Tibial nerve (tissue), 4 donors: ENCODE data around the gene ATP8B1. TPM values are rescaled to one million over a fixed set of nuclear protein-coding genes. Genes with fewer than 3 reads are reported as not detected.
A peak's percentile ranks its signal among the peaks of the same experiment; 100 is the strongest.

Source experiments
- DNase-seq, 2 donors: peaks; one replicate each; pipeline ENCODE4 v3.0.0-alpha.2; 2019; ENCODE audit warnings: low spot score in 2 of 2
- H3K27ac ChIP-seq, 4 donors: fragments of 200-600 bp; sonication (generic) in 3 of 4; one replicate each; pipeline ENCODE4 v1.5.1; 2017 to 2019; ENCODE audit warnings: mild to moderate bottlenecking in 1 of 4
- H3K27me3 ChIP-seq, 2 donors: fragments of 200-600 bp; sonication (generic) in 1 of 2; one replicate each; pipeline versions ENCODE4 v1.5.1 to v1.6.0; 2017 to 2019
- H3K36me3 ChIP-seq, 3 donors: fragments of 200-600 bp; sonication (generic); one replicate each; pipeline ENCODE4 v1.5.1; 2018 to 2019
- H3K4me1 ChIP-seq, 4 donors: fragments of 200-600 bp; sonication (generic) in 3 of 4; one replicate each; pipeline ENCODE4 v1.5.1; 2017 to 2019
- H3K4me3 ChIP-seq, 4 donors: fragments of 200-600 bp; sonication (generic) in 3 of 4; one replicate each; pipeline ENCODE4 v1.5.1; 2017 to 2019; ENCODE audit warnings: mild to moderate bottlenecking in 1 of 4, moderate library complexity in 1 of 4
- H3K9me3 ChIP-seq, 4 donors: fragments of 200-600 bp; sonication (generic) in 3 of 4; one replicate each; pipeline ENCODE4 v1.5.1; 2017 to 2019
- CTCF ChIP-seq, 5 experiments: fragments of 200-600 bp in 3 of 5; fragments of 450-650 bp in 2 of 5; sonication (generic) in 3 of 5; IDR thresholded peaks; one replicate each; pipeline ENCODE4 v1.5.1; 2016 to 2019; ENCODE audit warnings: antibody characterized with exemption in 5 of 5, mild to moderate bottlenecking in 3 of 5, moderate library complexity in 2 of 5
- EP300 ChIP-seq, 2 donors: sonication (generic); formaldehyde crosslinking; IDR thresholded peaks; one replicate each; pipeline ENCODE4 v1.6.1; 2017; ENCODE audit warnings: antibody characterized with exemption in 2 of 2, mild to moderate bottlenecking in 1 of 2
- POLR2A ChIP-seq, 2 donors: fragments of 450-650 bp; IDR thresholded peaks; one replicate each; pipeline ENCODE4 v1.6.1; 2017; ENCODE audit warnings: antibody characterized with exemption in 2 of 2, mild to moderate bottlenecking in 2 of 2, moderate library complexity in 2 of 2
- WGBS, 2 donors: methylation state at CpG; one replicate each; pipeline ENCODE4 v1.1.5; 2018; 5-methylcytosine and 5-hydroxymethylcytosine counted together
- total RNA-seq, 4 donors: library from RNA; depleted of rRNA; stranded (reverse); fragments of >200 nt; gene quantifications; one replicate each; pipeline ENCODE4 v1.1.0, GENCODE V29; 2016

The ATP8B1 gene
- total RNA-seq, 4 donors from 2014 or later: 8.0 to 25.8 (median 12.4) TPM

DNA sequence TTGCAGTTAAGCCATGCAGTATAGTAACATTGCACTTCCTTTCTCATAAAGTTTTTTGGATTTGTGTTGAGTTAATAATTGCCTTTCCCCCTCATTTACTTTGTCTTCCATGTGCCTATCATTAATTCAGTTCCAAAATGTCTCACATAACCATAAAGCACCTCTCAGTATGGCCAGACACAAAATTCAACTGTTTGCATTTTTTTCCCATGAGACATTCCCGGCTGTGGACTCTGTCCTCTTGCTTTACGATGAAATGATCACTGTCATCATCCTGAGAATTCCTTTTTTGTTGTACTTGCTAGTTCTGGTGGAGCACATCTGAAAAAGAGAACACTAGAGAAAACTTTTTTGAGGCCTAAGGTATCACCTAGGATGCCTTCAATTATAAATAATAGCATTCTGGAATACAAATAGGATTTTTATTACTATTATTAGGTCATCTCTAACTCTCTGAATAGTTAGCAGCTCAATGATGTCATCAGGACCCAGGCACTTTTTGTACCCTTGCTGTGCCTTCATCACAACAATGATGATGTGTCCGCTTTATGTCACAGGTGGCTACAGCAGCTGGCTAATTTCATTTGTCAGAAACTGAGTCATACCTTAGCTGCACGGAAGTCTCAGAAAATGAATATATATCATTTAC is 8.5 kb upstream of the ATP8B1 start:
- Histone ChIP-seq H3K4me1 (peaks cover 0 to 17% (median 0%) of the 10 kb centered on the region in 4 donors), H3K27ac (no peak overlapping the region), H3K27me3 (no peaks in the 10 kb centered on the region), H3K9me3 (peaks cover 0 to 19% (median 0%) of the 10 kb centered on the region in 4 donors), H3K36me3 (peaks cover 0 to 3% (median 0%) of the 10 kb centered on the region in 3 donors), H3K4me3 (no peak overlapping the region)
- no peak for TF ChIP-seq POLR2A (IDR thresholded peaks at IDR 0.05)
- no peak for TF ChIP-seq CTCF (IDR thresholded peaks at IDR 0.05)
- no peak for TF ChIP-seq EP300 (IDR thresholded peaks at IDR 0.05)
- 88 to 90% methylated on average over 4 of the region's 4 CpGs for WGBS, 2 donors
- no peak for DNase-seq

DNA sequence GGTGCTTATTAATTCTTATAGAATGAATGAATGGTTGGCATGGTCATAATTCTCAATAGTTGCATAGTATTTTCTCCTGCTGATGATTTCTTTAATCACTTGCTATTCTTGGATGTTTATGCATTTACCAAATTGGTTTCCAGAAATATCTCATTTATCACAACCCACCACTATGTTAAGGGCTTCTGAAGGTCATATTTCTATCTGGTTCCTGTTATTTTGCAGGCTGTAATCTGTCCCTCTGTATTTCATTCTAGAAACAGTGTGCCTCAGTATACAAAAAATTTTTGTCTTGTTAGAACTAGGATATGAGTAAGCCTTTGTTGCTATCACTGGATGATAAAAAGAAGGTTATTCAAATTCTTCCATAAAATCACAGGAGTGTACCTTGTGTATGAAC is 6.1 kb upstream of the ATP8B1 start:
- Histone ChIP-seq H3K4me3 (no peak overlapping the region), H3K4me1 (peaks cover 0 to 22% (median 0%) of the 10 kb centered on the region in 4 donors), H3K9me3 (peaks cover 0 to 19% (median 0%) of the 10 kb centered on the region in 4 donors), H3K36me3 (peaks cover 0 to 3% (median 0%) of the 10 kb centered on the region in 3 donors), H3K27ac (no peak overlapping the region), H3K27me3 (no peaks in the 10 kb centered on the region)
- no peak for DNase-seq
- TF ChIP-seq CTCF (IDR thresholded peaks at IDR 0.05) (no peak), EP300 (IDR thresholded peaks at IDR 0.05) (no peak), POLR2A (IDR thresholded peaks at IDR 0.05) (no peak)

- no peak overlapping the region for H3K4me3 ChIP-seq
- WGBS, 2 donors: 20 to 29% methylated on average over 2 of the region's 2 CpGs
- H3K27ac ChIP-seq: peak overlapping the region in 2 of 4 donors; percentile 11 to 63
Observed at GRCh38 chr18:57807336-57808117, 4.4 kb upstream of the ATP8B1 start.

GRCh38 chr18:57806978-57807285 is 3.8 kb upstream of the ATP8B1 start:
- peaks cover 0 to 16% of the 10 kb centered on the region in 2 donors for H3K27me3 ChIP-seq
- H3K4me1 ChIP-seq: peaks cover 0 to 39% (median 13%) of the 10 kb centered on the region in 4 donors
- no peak for TF ChIP-seq EP300 (IDR thresholded peaks at IDR 0.05)
- TF ChIP-seq CTCF (IDR thresholded peaks at IDR 0.05): no peak
- no peak for TF ChIP-seq POLR2A (IDR thresholded peaks at IDR 0.05)
- WGBS, 2 donors: 23 to 25% methylated on average over 3 of the region's 3 CpGs
- H3K27ac ChIP-seq: peak overlapping the region in 2 of 4 donors; percentile 11 to 63
- peak; percentile 29 to 30 for DNase-seq
- no peak overlapping the region for H3K4me3 ChIP-seq
- H3K36me3 ChIP-seq: no peaks in the 10 kb centered on the region
- peaks cover 0 to 6% (median 0%) of the 10 kb centered on the region in 4 donors for H3K9me3 ChIP-seq

More at GRCh38 chr18:57807336-57808117, 4.4 kb upstream of the ATP8B1 start:
- Histone ChIP-seq H3K9me3 (peaks cover 0 to 12% (median 0%) of the 10 kb centered on the region in 4 donors), H3K27me3 (peaks cover 0 to 10% of the 10 kb centered on the region in 2 donors), H3K4me1 (peaks cover 0 to 33% (median 8%) of the 10 kb centered on the region in 4 donors), H3K36me3 (no peaks in the 10 kb centered on the region)
- no peak for TF ChIP-seq CTCF (IDR thresholded peaks at IDR 0.05)
- TF ChIP-seq POLR2A (IDR thresholded peaks at IDR 0.05): no peak
- no peak for TF ChIP-seq EP300 (IDR thresholded peaks at IDR 0.05)
- no peak for DNase-seq
